Measurements from ENCODE around the gene ZC2HC1B. TPM values are rescaled to one million over a fixed set of nuclear protein-coding genes. Genes with fewer than 3 reads are reported as not detected.

The ZC2HC1B gene
- total and polyA plus RNA-seq, 10 of the 15 experiments (the other 5 are each of a cell fraction or from before 2014, with no cell fraction given), result 0.09 to 0.36 (median 0.31) TPM; not detected in 5

DNA sequence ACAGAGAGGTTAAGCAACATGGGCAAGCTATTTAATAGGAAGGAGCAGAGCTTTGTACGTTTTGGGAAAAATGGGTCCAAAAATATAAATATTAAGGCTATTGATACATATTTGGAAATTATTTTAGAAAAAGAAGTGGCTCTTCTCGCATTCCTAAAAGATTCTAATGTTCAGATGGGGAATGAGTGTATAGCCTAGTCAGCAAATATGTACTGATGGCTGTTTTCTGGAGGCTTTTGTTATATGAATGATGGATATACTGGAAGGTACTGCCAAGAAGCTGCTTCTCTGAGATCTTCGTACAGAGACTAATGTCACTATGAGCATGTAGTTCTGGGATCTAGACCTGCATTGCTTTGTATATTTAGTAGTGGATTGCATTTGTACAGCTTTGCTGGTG is 72.1 kb downstream of the ZC2HC1B start:
- no peak overlapping the region for H3K9ac ChIP-seq (ENCODE audit: control insufficient read depth, insufficient read depth, low read length)
- DNase-seq (ENCODE audit: low read depth, low spot score) (no peak), FAIRE-seq (no peak), ATAC-seq (no peak)
- H3K9me3 ChIP-seq (replicated peaks; ENCODE audit: control insufficient read depth, insufficient read depth, low read length), result no peaks in the 10 kb centered on the region; the same call in 1 of the 3 replicates
- WGBS (ENCODE audit: insufficient coverage, insufficient replicate concordance, low lambda C conversion rate, missing lambda C conversion rate), result 56% methylated on average over 3 of the region's 3 CpGs
- no peaks in the 10 kb centered on the region for H3K36me3 ChIP-seq (ENCODE audit: control insufficient read depth in 2 of 2, insufficient read depth in 2 of 2, low read length in 1 of 2)
- no peak overlapping the region for H3K27ac ChIP-seq (ENCODE audit: control insufficient read depth, insufficient read depth)
- intact Hi-C loops (cut with micrococcal nuclease; ENCODE audit: unreplicated experiment) (no loop called here), in situ Hi-C loops (cut with MboI) (no loop called here)
- H2AFZ ChIP-seq (ENCODE audit: control insufficient read depth, low read depth, low read length), result no peak overlapping the region
- BruUV-seq (replicated peaks), result no TSS peak
- SMC1A ChIA-PET (ENCODE audit: uncharacterized antibody, unreplicated experiment), result interaction anchor here (1.2 to 2.1 kb wide), 2 partner anchors 164 to 361 kb away, joined by 4 to 7 read pairs; no protein-coding TSS in a partner anchor
- H3K79me2 ChIP-seq (ENCODE audit: control insufficient read depth, insufficient read depth, low read length), result no peaks in the 10 kb centered on the region
- H3K4me2 ChIP-seq (ENCODE audit: control insufficient read depth, insufficient read depth), result no peak overlapping the region
- TF ChIP-seq POU2F2 (IDR thresholded peaks at IDR 0.05; ENCODE audit: borderline replicate concordance, low read depth, low read length), result no peak
- no peak overlapping the region for H3K4me3 ChIP-seq
- RAD21 ChIA-PET (ENCODE audit: unreplicated experiment), result interaction anchor here (0.8 kb wide), 1 partner anchor 361 kb away, joined by 3 read pairs; no protein-coding TSS in a partner anchor
- peaks cover 5% of the 10 kb centered on the region; the same call in 1 of the 2 replicates for H3K4me1 ChIP-seq (ENCODE audit: control insufficient read depth, insufficient read depth, low read length)
- CTCF ChIA-PET, result interaction anchor here (1.1 to 9.6 kb wide), 4 partner anchors 76 to 423 kb away, joined by 3 to 164 read pairs (median 8); no protein-coding TSS in a partner anchor
- H3K27me3 ChIP-seq (replicated peaks in 1 of 2; ENCODE audit: control insufficient read depth in 2 of 2, insufficient read depth in 2 of 2, low read length in 1 of 2), result no peaks in the 10 kb centered on the region
- no peaks in the 10 kb centered on the region for H4K20me1 ChIP-seq (ENCODE audit: control insufficient read depth, insufficient read depth)
- POLR2A ChIA-PET, result no interaction called here

DNA sequence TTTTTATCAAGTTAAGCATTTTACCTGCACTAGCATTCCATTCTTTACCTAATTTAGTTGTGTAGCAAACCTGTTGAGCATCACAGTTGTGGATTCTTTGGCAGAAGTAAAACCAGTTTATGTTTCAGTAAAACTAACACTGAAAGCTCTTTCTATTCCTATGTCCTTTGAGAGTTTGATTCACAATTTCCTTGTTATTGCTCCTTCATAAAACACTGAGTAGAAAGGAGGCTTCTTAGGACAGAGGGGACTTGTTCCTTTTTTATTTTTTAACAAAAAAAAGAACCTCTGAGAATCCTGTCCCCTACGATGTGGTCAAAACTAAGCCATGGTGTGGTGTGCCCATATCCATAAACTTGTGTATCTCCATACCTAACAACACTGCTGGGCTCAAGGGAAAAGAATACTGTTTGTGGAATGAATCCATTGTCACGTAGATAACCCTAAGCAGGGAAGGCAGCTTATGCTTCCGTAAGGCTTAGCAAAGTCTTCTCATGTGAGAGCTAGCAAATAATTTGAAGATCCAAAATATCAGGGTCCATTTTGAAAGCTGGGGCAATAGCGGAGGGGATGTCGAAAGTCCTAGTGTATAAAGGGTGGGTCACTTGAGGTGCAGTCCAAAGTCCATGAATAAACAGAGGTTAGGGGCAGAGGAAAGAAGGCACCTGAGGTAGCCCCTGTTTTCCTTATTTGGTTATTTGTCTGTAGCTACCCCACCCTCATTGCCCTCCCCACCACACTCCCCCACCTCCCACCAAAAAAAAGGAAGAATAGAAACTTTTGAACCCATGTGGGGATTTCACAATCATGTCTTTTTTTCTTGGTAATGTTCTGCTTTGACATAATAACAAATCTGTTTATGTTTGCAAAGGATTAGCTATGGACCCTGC is 72.7 kb downstream of the ZC2HC1B start:
- H3K27me3 ChIP-seq (replicated peaks in 1 of 2; ENCODE audit: control insufficient read depth in 2 of 2, insufficient read depth in 2 of 2, low read length in 1 of 2), result no peaks in the 10 kb centered on the region
- CTCF ChIA-PET, result interaction anchor here (0.6 to 9.6 kb wide), 8 partner anchors 13 to 457 kb away, joined by 3 to 164 read pairs (median 4); no protein-coding TSS in a partner anchor
- FAIRE-seq (no peak), ATAC-seq (no peak), DNase-seq (ENCODE audit: low read depth, low spot score) (no peak)
- WGBS (ENCODE audit: insufficient coverage, insufficient replicate concordance, low lambda C conversion rate, missing lambda C conversion rate), result 79% methylated on average over 5 of the region's 5 CpGs
- no peaks in the 10 kb centered on the region for H4K20me1 ChIP-seq (ENCODE audit: control insufficient read depth, insufficient read depth)
- no peak overlapping the region for H3K9ac ChIP-seq (ENCODE audit: control insufficient read depth, insufficient read depth, low read length)
- no peaks in the 10 kb centered on the region for H3K79me2 ChIP-seq (ENCODE audit: control insufficient read depth, insufficient read depth, low read length)
- intact Hi-C loops (cut with micrococcal nuclease; ENCODE audit: unreplicated experiment) (no loop called here), in situ Hi-C loops (cut with MboI) (no loop called here)
- RAD21 ChIA-PET (ENCODE audit: unreplicated experiment), result interaction anchor here (0.8 to 7.4 kb wide), 3 partner anchors 153 to 362 kb away, joined by 3 to 119 read pairs (median 24); no protein-coding TSS in a partner anchor
- H3K4me1 ChIP-seq (ENCODE audit: control insufficient read depth, insufficient read depth, low read length), result peaks cover 5% of the 10 kb centered on the region; the same call in 1 of the 2 replicates
- SMC1A ChIA-PET (ENCODE audit: uncharacterized antibody, unreplicated experiment), result interaction anchor here (0.6 to 2.1 kb wide), 3 partner anchors 156 to 361 kb away, joined by 3 to 7 read pairs (median 4); no protein-coding TSS in a partner anchor
- no peak for TF ChIP-seq CREM (IDR thresholded peaks at IDR 0.05; ENCODE audit: low read depth)
- no peak for TF ChIP-seq LARP7 (IDR thresholded peaks at IDR 0.05)
- POLR2A ChIA-PET, result no interaction called here
- H3K4me2 ChIP-seq (ENCODE audit: control insufficient read depth, insufficient read depth), result no peak overlapping the region
- no TSS peak for BruUV-seq (replicated peaks)
- no peaks in the 10 kb centered on the region for H3K36me3 ChIP-seq (ENCODE audit: control insufficient read depth in 2 of 2, insufficient read depth in 2 of 2, low read length in 1 of 2)
- H3K9me3 ChIP-seq (replicated peaks; ENCODE audit: control insufficient read depth, insufficient read depth, low read length), result no peaks in the 10 kb centered on the region; the same call in 2 of the 3 replicates
- no peak overlapping the region for H3K27ac ChIP-seq (ENCODE audit: control insufficient read depth, insufficient read depth)
- H2AFZ ChIP-seq (ENCODE audit: control insufficient read depth, low read depth, low read length), result no peak overlapping the region
- no peak overlapping the region for H3K4me3 ChIP-seq
